Spinal cord (tissue), 10 donors: ENCODE data around the gene USP34. TPM values are rescaled to one million over a fixed set of nuclear protein-coding genes. Genes with fewer than 3 reads are reported as not detected.
A peak's percentile ranks its signal among the peaks of the same experiment; 100 is the strongest.
"Not testable (repeated sequence)": the region's sequence is repeated elsewhere in the genome, so short reads cannot be mapped to it uniquely, and the experiment has no call there.

ENCODE experiments used
- DNase-seq, 6 donors: peaks; one replicate each; pipeline versions ENCODE4 v3.0.0 to v3.0.0-alpha.2; 2013 to 2015; ENCODE audit warnings: low spot score in 6 of 6, low read depth in 4 of 6
- H3K27ac ChIP-seq: one replicate; pipeline ENCODE4 v1.5.1; 2013; ENCODE audit warnings: low read depth, low read length, control low read depth
- H3K27me3 ChIP-seq: one replicate; pipeline ENCODE4 v1.6.1; 2013; ENCODE audit warnings: low read length; ENCODE audit not compliant: control insufficient read depth, insufficient read depth
- H3K36me3 ChIP-seq: one replicate; pipeline ENCODE4 v1.6.1; 2013; ENCODE audit warnings: low read length; ENCODE audit not compliant: control insufficient read depth, insufficient read depth
- H3K4me1 ChIP-seq: one replicate; pipeline ENCODE4 v1.6.1; 2013; ENCODE audit warnings: low read length; ENCODE audit not compliant: control insufficient read depth, insufficient read depth
- H3K4me3 ChIP-seq: one replicate; pipeline ENCODE4 v1.5.1; 2013; ENCODE audit warnings: low read depth, low read length, control low read depth
- H3K9me3 ChIP-seq: one replicate; pipeline ENCODE4 v1.6.1; 2013; ENCODE audit warnings: low read length; ENCODE audit not compliant: control insufficient read depth, insufficient read depth
- WGBS: methylation state at CpG from one replicate; pipeline ENCODE4 v1.1.5; 2013; ENCODE audit warnings: missing lambda C conversion rate; ENCODE audit not compliant: insufficient coverage; 5-methylcytosine and 5-hydroxymethylcytosine counted together
- polyA plus RNA-seq, 2 donors: library from polyadenylated mRNA; unstranded; fragments of 120-200 nt; gene quantifications; one replicate each; pipeline ENCODE4 v1.2.1, GENCODE V29; 2013; ENCODE audit not compliant: insufficient read length in 2 of 2
- total RNA-seq, 2 donors: library from RNA; depleted of rRNA in 1 of 2; stranded (reverse); fragments of 120-200 nt in 1 of 2; fragments of >200 nt in 1 of 2; gene quantifications; one replicate each; pipeline versions ENCODE4 v1.2.3 to v1.2.4, GENCODE V29; 2013 to 2014
- donor health status: healthy.

The USP34 gene
- total and polyA plus RNA-seq, 4 donors: 127 to 206 (median 143) TPM

DNA sequence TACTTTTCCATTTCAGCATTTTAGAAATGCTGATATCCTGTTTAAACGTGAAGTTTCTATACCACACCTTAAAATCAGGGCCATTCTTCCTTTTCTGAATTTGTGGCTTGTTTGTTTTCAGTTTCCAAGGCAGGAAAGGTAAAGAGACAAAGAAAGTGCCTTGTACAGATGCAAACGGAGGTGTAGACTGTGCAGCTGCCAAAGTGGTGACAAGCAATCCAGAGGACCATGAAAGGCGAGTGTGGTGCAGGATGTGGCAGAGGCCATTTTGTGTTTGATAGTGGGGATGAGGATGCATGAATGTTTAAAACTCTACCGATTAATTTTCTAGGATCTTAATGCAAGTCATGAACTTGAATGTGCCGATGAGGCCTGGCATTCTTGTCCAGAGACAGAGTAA lies 308.2 kb downstream of the USP34 start:
- no peak overlapping the region for H3K27ac ChIP-seq
- no peaks in the 10 kb centered on the region for H3K4me1 ChIP-seq
- 94% methylated on average over 4 of the region's 5 CpGs for WGBS
- no peak for DNase-seq
- H3K4me3 ChIP-seq: no peak overlapping the region
- H3K36me3 ChIP-seq: peaks cover 21% of the 10 kb centered on the region
- no peaks in the 10 kb centered on the region for H3K9me3 ChIP-seq
- no peaks in the 10 kb centered on the region for H3K27me3 ChIP-seq

DNA sequence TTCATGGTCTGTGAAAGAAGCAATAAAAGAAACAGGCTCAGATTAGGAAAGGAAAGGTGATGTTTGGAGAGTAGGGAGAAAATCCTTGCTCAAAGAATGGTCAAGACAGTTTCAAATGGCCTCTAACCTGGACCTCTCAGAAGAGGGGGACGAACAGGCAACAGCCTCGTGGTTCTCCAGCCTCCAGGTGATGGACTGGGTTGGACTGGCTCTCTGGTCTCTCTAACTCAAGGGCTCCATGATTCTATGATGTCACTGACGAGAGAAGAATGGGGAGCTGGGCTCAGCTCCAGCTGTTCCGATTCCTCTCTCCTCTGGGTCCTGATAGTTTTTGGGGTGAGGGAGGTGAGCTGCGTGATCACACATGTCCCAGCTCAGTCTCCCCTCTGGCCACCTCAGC lies 309.0 kb downstream of the USP34 start, which contains the start of gene C2orf74:
Gene C2orf74 (plus strand): TSS at position 301 of the 400 bp plus-strand sequence. CDS start 327 bp downstream, outside the sequence.
- Histone ChIP-seq H3K9me3 (no peaks in the 10 kb centered on the region), H3K36me3 (peaks cover 21% of the 10 kb centered on the region), H3K27me3 (no peaks in the 10 kb centered on the region), H3K27ac (no peak within 1 kb of the TSS), H3K4me3 (no peak within 1 kb of the TSS), H3K4me1 (no peaks in the 10 kb centered on the region)
- 100% methylated on average over 2 of the region's 5 CpGs for WGBS
- no peak for DNase-seq

DNA sequence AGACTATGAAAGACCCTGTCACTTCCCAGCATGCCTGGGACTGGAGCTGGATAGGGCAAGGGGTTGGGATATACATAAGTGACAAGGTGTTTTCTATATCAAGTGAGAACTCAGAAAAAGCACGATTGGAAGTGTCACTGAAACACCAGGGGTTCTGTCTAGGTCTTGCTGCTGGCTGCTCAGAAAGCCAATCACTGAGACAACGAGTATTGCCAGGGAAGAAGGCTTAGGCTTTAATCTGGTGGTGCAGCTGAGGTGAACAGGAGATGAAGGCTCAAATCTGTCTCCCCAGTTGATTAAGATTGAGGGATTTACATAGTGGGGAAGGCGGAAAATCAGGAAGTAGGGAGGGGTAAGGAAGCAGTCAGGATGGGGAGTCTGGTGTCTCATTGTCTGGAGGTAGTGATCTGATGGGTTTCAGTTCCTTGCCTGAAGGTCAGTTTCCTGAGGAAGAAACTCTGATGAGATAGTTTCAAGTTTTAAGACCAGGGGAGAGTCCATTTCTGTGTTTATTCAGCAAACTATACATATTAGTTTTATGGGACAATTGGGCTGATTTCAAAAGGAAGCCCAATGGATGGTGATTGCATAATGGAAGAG lies 312.4 kb downstream of the USP34 start:
- Histone ChIP-seq H3K36me3 (peaks cover 9% of the 10 kb centered on the region), H3K27ac (no peak overlapping the region), H3K27me3 (no peaks in the 10 kb centered on the region), H3K9me3 (no peaks in the 10 kb centered on the region), H3K4me3 (no peak overlapping the region), H3K4me1 (no peaks in the 10 kb centered on the region)
- WGBS: 79% methylated on average over 3 of the region's 3 CpGs
- DNase-seq: no peak

DNA sequence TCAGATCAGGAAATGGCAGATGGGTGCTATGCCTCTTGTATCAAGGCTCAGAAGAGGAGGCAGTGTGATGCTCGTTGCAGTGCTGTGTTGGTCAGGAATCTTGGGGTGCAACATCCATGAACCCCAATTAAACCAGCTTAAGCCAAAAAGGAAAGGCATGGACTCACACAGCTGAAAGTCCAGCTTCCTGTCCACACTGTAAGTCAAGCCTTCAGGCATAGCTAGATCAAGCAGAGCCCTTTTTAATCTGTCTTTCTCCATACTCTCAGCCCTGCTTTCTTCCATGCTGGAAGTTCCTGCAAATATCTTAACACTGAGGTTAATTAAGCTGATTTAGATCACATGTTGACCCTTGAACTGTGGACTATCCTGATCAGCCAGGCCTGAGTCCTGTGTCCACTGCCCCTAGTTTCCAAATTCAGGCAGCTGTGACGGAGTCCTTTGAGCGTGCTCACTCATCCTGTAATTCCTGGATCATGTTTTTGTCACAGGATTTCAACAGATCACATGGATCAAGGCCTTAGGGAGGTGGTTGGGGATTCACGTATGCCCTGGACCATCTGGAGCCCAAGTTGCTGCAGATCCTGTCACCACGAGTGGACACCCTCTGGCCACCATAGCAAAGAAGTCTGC lies 313.4 kb downstream of the USP34 start:
- Histone ChIP-seq H3K27ac (no peak overlapping the region), H3K4me3 (no peak overlapping the region), H3K27me3 (no peaks in the 10 kb centered on the region), H3K9me3 (no peaks in the 10 kb centered on the region), H3K4me1 (no peaks in the 10 kb centered on the region), H3K36me3 (peaks cover 6% of the 10 kb centered on the region)
- DNase-seq: no peak
- WGBS: 88% methylated on average over 5 of the region's 5 CpGs

DNA sequence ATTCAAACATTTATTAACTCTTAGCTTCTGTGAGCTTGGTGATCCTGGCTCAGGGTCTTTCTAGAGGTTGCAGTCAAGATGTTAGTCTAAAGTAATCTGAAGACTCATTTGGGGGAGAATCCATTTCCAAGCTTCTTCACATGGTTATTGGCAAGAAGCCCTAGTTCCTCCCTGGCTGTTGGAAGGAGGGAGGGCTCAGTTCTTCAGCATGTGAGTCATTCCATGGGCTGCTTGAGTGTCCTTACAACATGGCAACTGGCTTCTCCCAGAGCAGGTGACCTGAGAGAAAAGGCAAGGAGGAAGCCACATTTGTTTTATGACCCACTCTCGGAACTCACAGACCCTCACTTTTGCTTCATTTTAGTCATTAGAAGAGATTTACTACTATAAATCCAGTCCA lies 319.5 kb downstream of the USP34 start:
- DNase-seq: no peak
- no peak overlapping the region for H3K4me3 ChIP-seq
- no peaks in the 10 kb centered on the region for H3K4me1 ChIP-seq
- no peaks in the 10 kb centered on the region for H3K27me3 ChIP-seq
- H3K27ac ChIP-seq: no peak overlapping the region
- no peaks in the 10 kb centered on the region for H3K9me3 ChIP-seq
- peaks cover 10% of the 10 kb centered on the region for H3K36me3 ChIP-seq
- WGBS: 100% methylated on average over 1 of the region's 1 CpG

DNA sequence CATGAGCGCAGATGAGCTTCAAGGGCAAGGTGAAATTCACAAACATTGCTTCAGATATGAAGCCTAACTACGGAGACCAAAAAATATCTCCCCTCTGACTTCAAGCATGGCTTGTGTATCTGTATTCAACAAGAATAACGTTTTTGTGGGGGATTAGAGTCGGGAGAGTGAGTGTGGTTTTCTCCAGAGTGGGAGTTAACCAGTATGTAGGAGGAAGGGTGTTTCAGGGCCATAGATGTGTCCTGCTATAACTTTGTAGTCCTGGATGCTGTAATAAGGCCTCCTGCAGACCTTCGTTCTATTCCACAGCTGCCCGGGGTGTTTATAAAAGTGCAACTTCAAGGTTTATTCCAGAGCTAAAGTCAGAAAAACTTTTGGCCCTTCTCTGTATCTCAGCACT lies 321.8 kb downstream of the USP34 start:
- Histone ChIP-seq H3K4me1 (peaks cover 11% of the 10 kb centered on the region), H3K27ac (no peak overlapping the region), H3K9me3 (no peaks in the 10 kb centered on the region), H3K27me3 (no peaks in the 10 kb centered on the region), H3K4me3 (no peak overlapping the region), H3K36me3 (peaks cover 8% of the 10 kb centered on the region)
- 94% methylated on average over 5 of the region's 6 CpGs for WGBS
- DNase-seq: no peak

DNA sequence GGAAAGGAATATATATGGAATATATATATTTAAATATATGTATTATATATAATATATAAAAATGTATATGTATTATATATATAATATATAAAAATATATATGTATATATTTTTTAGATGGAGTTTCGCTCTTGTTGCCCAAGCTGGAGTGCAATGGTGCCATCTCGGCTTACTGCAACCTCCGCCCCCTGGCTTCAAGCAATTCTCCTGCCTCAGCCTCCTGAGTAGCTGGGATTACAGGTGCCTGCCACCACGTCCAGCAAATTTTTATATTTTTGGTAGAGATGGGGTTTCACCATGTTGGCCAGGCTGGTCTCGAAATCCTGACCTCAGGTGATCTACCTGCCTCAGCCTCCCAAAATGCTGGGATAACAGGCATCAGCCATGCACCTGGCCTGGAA lies 322.8 kb downstream of the USP34 start:
- not testable (repeated sequence) for H3K4me3 ChIP-seq, H3K9me3 ChIP-seq, H3K36me3 ChIP-seq, H3K27me3 ChIP-seq, DNase-seq, H3K27ac ChIP-seq
- WGBS: 75% methylated on average over 1 of the region's 5 CpGs
- peaks cover 11% of the 10 kb centered on the region for H3K4me1 ChIP-seq

DNA sequence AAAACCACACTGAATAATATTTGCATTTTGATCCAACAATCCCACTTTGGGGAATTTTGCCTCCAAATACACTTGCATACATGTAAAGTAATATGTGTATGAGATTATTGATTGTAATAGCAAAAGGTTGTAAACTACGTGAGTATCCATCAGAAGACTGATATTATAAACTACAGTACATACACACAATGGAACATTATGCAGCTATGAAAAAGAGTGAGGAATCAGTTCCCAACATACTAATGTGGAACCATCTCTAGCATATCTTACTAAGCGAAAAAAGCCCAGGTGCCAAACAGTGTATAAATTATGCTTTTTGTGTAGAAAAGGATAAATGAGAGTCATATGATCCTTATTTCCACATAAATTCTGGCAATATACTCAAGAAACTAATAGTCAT lies 324.9 kb downstream of the USP34 start:
- Histone ChIP-seq H3K4me1 (peaks cover 11% of the 10 kb centered on the region), H3K27me3 (no peaks in the 10 kb centered on the region), H3K4me3 (no peak overlapping the region), H3K36me3 (peaks cover 8% of the 10 kb centered on the region), H3K9me3 (no peaks in the 10 kb centered on the region), H3K27ac (no peak overlapping the region)
- no CpG with 5 or more reads among the region's 2 CpGs for WGBS
- DNase-seq: no peak

DNA sequence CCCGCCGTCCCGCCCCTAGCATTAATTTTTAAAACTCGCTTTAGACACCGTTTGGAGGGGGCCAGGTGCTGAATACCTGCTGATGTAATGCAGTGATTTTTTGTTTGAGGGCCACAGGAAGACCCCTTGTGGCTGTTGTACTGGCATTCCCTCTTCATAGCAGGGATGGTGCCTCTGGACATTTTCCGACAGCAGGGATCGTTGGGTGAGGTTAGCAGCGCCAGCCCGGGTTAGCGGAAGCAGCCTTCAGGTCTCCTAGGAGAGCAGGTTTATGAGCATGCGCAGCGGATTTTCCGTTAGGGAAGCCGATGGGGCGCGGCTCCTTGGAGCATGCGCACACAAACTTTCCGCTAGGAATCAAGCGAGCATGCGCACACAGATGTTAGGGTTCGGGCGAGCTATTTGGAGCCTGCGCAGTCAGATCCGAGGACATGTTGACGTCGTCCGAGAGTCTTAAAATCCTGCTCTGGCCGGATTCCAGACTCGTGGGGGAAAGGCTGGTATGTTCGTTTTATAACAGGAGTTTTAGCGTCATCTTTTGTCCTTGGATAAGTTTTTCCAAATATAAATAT lies 326.1 kb downstream of the USP34 start:
- peaks cover 8% of the 10 kb centered on the region for H3K36me3 ChIP-seq
- H3K27ac ChIP-seq: peak overlapping the region; percentile 91
- H3K4me3 ChIP-seq: peak overlapping the region; percentile 90
- H3K27me3 ChIP-seq: no peaks in the 10 kb centered on the region
- WGBS: 10% methylated on average over 27 of the region's 31 CpGs
- H3K4me1 ChIP-seq: peaks cover 11% of the 10 kb centered on the region
- peak; percentile 98 to 100 (median 98) for DNase-seq
- no peaks in the 10 kb centered on the region for H3K9me3 ChIP-seq

DNA sequence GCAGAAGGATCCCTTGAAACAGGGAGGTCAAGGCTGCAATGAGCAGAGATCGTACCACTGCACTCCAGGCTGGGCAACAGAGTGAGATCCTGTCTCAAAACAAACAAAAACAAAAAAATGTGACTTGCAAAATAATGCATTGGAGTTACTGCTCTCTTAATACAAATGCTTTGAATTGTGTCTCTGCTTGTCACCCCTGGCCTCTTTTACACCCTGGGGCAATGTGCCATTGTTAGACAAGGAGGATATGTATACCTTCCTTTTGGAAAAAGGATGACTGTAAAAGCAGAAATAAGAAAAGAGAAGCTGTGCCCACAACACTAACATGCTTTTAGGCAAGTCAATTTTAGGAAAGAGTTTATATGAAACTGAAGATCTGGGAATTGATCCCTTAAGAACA lies 329.7 kb downstream of the USP34 start:
- DNase-seq: no peak
- no peaks in the 10 kb centered on the region for H3K9me3 ChIP-seq
- H3K4me1 ChIP-seq: peaks cover 11% of the 10 kb centered on the region
- no peak overlapping the region for H3K27ac ChIP-seq
- H3K4me3 ChIP-seq: no peak overlapping the region
- no peaks in the 10 kb centered on the region for H3K36me3 ChIP-seq
- no CpG with 5 or more reads among the region's 1 CpG for WGBS
- H3K27me3 ChIP-seq: no peaks in the 10 kb centered on the region
